Effector memory CD8-positive, alpha-beta T cell (primary cell): Measurements from ENCODE around the gene LMNTD1.
"Not testable (repeated sequence)": the region's sequence is repeated elsewhere in the genome, so short reads cannot be mapped to it uniquely, and the experiment has no call there.

ENCODE experiments used
- ATAC-seq: fragments of 150-1000 bp; cut with Tn5 transposase; replicated peaks from 2 replicates; pipeline ENCODE4 v1.10.0; 2021; ENCODE audit warnings: mild to moderate bottlenecking, moderate library complexity
- DNase-seq, 3 experiments: peaks; one replicate each; pipeline ENCODE4 v3.0.0; 2021
- H3K27ac Mint-ChIP-seq, 2 donors: one replicate each; pipeline ENCODE4 v1.8.0; 2022; ENCODE audit warnings: mild to moderate bottlenecking in 2 of 2, mixed read lengths in 2 of 2, moderate library complexity in 2 of 2
- H3K27me3 Mint-ChIP-seq, 2 donors: one replicate each; pipeline ENCODE4 v1.8.0; 2022; ENCODE audit warnings: mixed read lengths in 2 of 2
- H3K36me3 Mint-ChIP-seq: one replicate; pipeline ENCODE4 v1.8.0; 2022; ENCODE audit warnings: mild to moderate bottlenecking, moderate library complexity, mixed read lengths; ENCODE audit not compliant: insufficient read depth
- H3K4me1 Mint-ChIP-seq, 2 donors: one replicate each; pipeline ENCODE4 v1.8.0; 2022; ENCODE audit warnings: low read depth in 2 of 2, mixed read lengths in 2 of 2
- H3K4me3 Mint-ChIP-seq, 2 donors: one replicate each; pipeline ENCODE4 v1.8.0; 2022; ENCODE audit warnings: mild to moderate bottlenecking in 2 of 2, mixed read lengths in 2 of 2, moderate library complexity in 2 of 2
- H3K9me3 Mint-ChIP-seq, 2 donors: one replicate each; pipeline ENCODE4 v1.8.0; 2022; ENCODE audit warnings: mixed read lengths in 2 of 2

Gene LMNTD1

GRCh38 chr12:25495331-25496097 is 57.6 kb downstream of the LMNTD1 start:
- Mint-ChIP-seq H3K4me1 (no peaks in the 10 kb centered on the region), H3K36me3 (no peaks in the 10 kb centered on the region), H3K4me3 (no peak overlapping the region), H3K27me3 (peaks cover 14% of the 10 kb centered on the region in 2 donors), H3K9me3 (no peaks in the 10 kb centered on the region), H3K27ac (no peak overlapping the region)
- DNase-seq: no peak
- ATAC-seq: no peak

DNA sequence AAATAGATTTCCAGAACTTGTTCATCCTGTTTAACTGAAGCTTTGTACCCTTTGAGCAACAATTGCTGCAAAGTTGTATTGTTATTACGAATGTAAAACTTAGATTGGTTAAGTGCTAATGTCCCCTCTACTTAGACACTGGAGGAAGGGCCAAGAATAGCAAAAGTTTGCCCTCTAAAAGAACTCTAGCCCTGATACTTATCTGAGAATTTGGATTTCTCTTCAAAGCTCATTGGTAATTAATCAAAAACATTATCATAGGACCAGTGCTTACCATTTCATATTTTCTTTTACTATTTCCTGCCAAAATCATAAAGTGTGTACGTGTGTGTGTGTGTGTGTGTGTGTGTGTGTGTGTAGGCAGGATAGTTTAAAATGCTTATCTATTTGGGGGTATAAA is 58.2 kb downstream of the LMNTD1 start:
- Mint-ChIP-seq H3K4me1 (no peaks in the 10 kb centered on the region), H3K4me3 (no peak overlapping the region), H3K9me3 (no peaks in the 10 kb centered on the region), H3K27me3 (peaks cover 12 to 14% of the 10 kb centered on the region in 2 donors), H3K36me3 (no peaks in the 10 kb centered on the region), H3K27ac (no peak overlapping the region)
- DNase-seq: no peak
- ATAC-seq: no peak

GRCh38 chr12:25493682-25494081 is 59.4 kb downstream of the LMNTD1 start:
- Mint-ChIP-seq H3K27ac (no peak overlapping the region), H3K4me1 (no peaks in the 10 kb centered on the region), H3K36me3 (no peaks in the 10 kb centered on the region), H3K4me3 (no peak overlapping the region), H3K9me3 (no peaks in the 10 kb centered on the region), H3K27me3 (peaks cover 6 to 14% of the 10 kb centered on the region in 2 donors)
- ATAC-seq (no peak), DNase-seq (no peak)

DNA sequence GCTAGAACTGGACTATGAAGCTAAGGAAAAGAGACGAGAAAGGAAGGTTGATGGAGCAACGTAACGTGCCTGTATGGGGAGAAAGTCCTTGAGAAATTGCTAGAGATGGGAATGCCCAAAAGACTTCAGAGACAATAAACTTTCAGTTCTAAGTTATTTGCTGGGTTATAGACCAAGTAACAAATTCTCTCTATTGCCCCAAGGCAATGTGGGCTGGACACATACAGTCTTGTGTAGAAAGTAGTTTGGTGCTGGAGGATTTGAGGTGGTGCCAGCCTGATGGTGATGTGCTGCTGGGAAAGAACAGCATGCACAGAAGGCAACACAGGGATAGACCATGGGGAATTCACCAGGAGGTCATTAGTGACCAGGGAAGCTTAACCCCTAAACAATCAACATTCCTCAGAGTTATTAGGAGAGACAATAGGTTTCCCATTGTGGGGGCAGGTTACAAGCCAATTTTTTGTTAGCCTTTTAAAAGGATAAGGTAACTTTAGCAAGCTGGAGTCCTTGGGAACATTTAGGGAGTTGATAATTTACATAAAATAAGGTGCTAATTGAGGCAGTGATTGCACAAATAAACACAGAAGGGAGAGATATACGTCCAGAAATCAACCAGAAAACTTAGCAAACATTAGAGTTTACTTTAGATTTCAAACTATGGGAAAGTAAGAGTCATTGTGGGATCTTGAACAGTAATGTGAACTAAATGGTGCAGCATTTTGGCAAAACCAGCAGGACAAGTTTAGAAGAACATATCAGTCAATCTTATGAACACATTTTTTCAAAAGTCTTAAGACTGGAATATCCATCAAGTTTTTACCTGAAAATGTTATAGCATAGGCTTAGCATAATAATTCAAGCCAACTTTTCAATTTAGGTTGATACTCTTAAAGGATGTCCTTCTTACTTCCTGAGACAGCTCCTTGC is 61.4 kb downstream of the LMNTD1 start:
- Mint-ChIP-seq H3K27ac (no peak overlapping the region), H3K4me1 (no peaks in the 10 kb centered on the region), H3K9me3 (no peaks in the 10 kb centered on the region), H3K4me3 (no peak overlapping the region), H3K36me3 (no peaks in the 10 kb centered on the region), H3K27me3 (peaks cover 6 to 14% of the 10 kb centered on the region in 2 donors)
- ATAC-seq: no peak
- DNase-seq: no peak

DNA sequence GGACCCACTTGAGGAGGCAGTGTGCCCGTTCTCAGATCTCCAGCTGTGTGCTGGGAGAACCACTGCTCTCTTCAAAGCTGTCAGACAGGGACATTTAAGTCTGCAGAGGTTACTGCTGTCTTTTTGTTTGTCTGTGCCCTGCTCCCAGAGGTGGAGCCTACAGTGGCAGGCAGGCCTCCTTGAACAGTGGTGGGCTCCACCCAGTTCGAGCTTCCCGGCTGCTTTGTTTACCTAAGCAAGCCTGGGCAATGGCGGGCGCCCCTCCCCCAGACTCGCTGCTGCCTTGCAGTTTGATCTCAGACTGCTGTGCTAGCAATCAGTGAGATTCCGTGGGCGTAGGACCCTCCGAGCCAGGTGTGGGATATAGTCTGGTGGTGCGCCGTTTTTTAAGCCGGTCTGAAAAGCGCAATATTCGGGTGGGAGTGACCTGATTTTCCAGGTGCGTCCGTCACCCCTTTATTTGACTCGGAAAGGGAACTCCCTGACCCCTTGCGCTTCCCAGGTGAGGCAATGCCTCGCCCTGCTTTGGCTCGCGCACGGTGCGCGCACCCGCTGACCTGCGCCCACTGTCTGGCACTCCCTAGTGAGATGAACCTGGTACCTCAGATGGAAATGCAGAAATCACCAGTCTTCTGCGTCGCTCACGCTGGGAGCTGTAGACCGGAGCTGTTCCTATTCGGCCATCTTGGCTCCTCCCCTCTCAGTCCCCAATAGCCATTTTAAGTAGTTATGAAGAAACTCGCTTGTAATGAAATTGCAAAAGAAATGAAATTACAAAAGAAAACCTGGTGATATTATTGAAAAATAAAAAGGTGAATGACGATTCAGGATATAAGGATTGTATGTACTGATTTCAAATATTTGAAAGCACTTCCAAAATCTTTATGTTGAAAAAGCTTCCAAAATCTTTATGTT is 63.9 kb downstream of the LMNTD1 start:
- not testable (repeated sequence) for DNase-seq, H3K4me1 Mint-ChIP-seq, H3K36me3 Mint-ChIP-seq, ATAC-seq, H3K27ac Mint-ChIP-seq, H3K4me3 Mint-ChIP-seq, H3K9me3 Mint-ChIP-seq
- peaks cover 6 to 14% of the 10 kb centered on the region in 2 donors for H3K27me3 Mint-ChIP-seq

DNA sequence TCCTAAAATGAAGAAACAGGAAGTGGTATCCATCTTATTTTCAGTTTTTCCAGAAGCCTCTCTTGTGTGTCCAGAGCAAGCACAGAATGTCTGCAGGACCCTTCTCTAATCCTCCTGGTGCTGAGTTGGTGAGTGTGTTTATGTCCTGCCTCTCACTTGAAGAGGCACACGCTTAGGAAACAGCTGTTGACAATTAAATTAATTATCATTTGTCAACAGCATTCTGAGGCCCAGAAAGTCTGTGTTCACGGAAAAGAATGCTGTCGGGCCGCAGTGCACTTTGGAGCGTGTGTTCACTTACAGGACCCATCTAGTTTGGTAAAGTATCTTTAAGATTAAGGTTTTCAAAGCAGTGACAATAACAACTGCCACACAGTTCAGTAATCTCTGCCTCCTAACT is 70.5 kb downstream of the LMNTD1 start:
- H3K27ac Mint-ChIP-seq: no peak overlapping the region
- no peak for DNase-seq
- no peak overlapping the region for H3K4me3 Mint-ChIP-seq
- no peaks in the 10 kb centered on the region for H3K4me1 Mint-ChIP-seq
- no peaks in the 10 kb centered on the region for H3K9me3 Mint-ChIP-seq
- ATAC-seq: no peak
- peaks cover 0 to 4% of the 10 kb centered on the region in 2 donors for H3K27me3 Mint-ChIP-seq
- H3K36me3 Mint-ChIP-seq: no peaks in the 10 kb centered on the region

- no peak for DNase-seq
- no peak overlapping the region for H3K27ac Mint-ChIP-seq
- no peak for ATAC-seq
- H3K36me3 Mint-ChIP-seq: no peaks in the 10 kb centered on the region
- no peaks in the 10 kb centered on the region for H3K4me1 Mint-ChIP-seq
- no peak overlapping the region for H3K4me3 Mint-ChIP-seq
- H3K9me3 Mint-ChIP-seq: no peaks in the 10 kb centered on the region
- H3K27me3 Mint-ChIP-seq: peaks cover 0 to 12% of the 10 kb centered on the region in 2 donors
These were observed 72.9 kb downstream of the LMNTD1 start for GRCh38 chr12:25480145-25480544.

DNA sequence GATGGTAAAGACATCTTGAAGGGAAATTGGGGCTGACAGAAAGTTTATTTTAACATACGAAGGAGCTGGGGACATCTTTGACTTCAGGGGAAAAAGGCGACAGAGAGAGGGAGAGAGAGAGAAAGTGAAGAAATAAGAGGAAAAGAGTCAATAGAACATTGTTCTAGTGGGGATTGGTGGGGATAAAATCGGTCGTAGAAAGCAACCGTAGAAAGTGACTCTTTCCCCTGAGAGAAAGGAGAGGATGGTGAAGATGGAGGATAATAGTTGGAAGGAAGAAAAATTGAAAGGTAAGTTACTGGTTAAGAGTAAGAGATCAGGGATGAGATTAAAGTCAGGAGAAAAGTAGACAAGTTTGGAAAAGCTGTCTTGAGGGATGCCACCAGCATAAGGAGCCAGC is 75.9 kb downstream of the LMNTD1 start:
- Mint-ChIP-seq H3K9me3 (no peaks in the 10 kb centered on the region), H3K4me3 (no peak overlapping the region), H3K36me3 (no peaks in the 10 kb centered on the region), H3K27ac (no peak overlapping the region), H3K4me1 (no peaks in the 10 kb centered on the region), H3K27me3 (peaks cover 0 to 12% of the 10 kb centered on the region in 2 donors)
- no peak for ATAC-seq
- no peak for DNase-seq

GRCh38 chr12:25472453-25472852 is 80.6 kb downstream of the LMNTD1 start:
- ATAC-seq (no peak), DNase-seq (no peak)
- Mint-ChIP-seq H3K4me1 (no peaks in the 10 kb centered on the region), H3K9me3 (no peaks in the 10 kb centered on the region), H3K27me3 (peaks cover 0 to 8% of the 10 kb centered on the region in 2 donors), H3K36me3 (no peaks in the 10 kb centered on the region), H3K4me3 (no peak overlapping the region), H3K27ac (no peak overlapping the region)

- ATAC-seq: no peak
- Mint-ChIP-seq H3K4me3 (no peak overlapping the region), H3K4me1 (no peaks in the 10 kb centered on the region), H3K36me3 (no peaks in the 10 kb centered on the region), H3K9me3 (peaks cover 2 to 10% of the 10 kb centered on the region in 2 donors), H3K27me3 (peaks cover 12 to 17% of the 10 kb centered on the region in 2 donors), H3K27ac (no peak overlapping the region)
- DNase-seq: no peak
These were observed 83.2 kb downstream of the LMNTD1 start for GRCh38 chr12:25469861-25470260.

GRCh38 chr12:25469368-25469767 is 83.7 kb downstream of the LMNTD1 start:
- DNase-seq (no peak), ATAC-seq (no peak)
- Mint-ChIP-seq H3K4me1 (no peaks in the 10 kb centered on the region), H3K27me3 (peaks cover 14 to 17% of the 10 kb centered on the region in 2 donors), H3K9me3 (peaks cover 2 to 10% of the 10 kb centered on the region in 2 donors), H3K4me3 (no peak overlapping the region), H3K27ac (no peak overlapping the region), H3K36me3 (no peaks in the 10 kb centered on the region)

GRCh38 chr12:25463521-25463920 is 89.6 kb downstream of the LMNTD1 start:
- no peak overlapping the region for H3K27ac Mint-ChIP-seq
- no peaks in the 10 kb centered on the region for H3K36me3 Mint-ChIP-seq
- ATAC-seq: no peak

GRCh38 chr12:25463005-25463404 is 90.1 kb downstream of the LMNTD1 start:
- Mint-ChIP-seq H3K27me3 (peaks cover 17 to 18% of the 10 kb centered on the region in 2 donors), H3K4me3 (no peak overlapping the region), H3K9me3 (peaks cover 2 to 10% of the 10 kb centered on the region in 2 donors), H3K4me1 (no peaks in the 10 kb centered on the region), H3K36me3 (no peaks in the 10 kb centered on the region), H3K27ac (no peak overlapping the region)
- no peak for ATAC-seq
- no peak for DNase-seq

More at GRCh38 chr12:25463521-25463920, 89.6 kb downstream of the LMNTD1 start:
- Mint-ChIP-seq H3K27me3 (peaks cover 17 to 18% of the 10 kb centered on the region in 2 donors), H3K4me3 (no peak overlapping the region), H3K9me3 (peaks cover 2 to 10% of the 10 kb centered on the region in 2 donors), H3K4me1 (no peaks in the 10 kb centered on the region)
- no peak for DNase-seq
